Embryonic facial prominence (tissue), 1 donor: ENCODE measurements around the gene BPTF.
"Not testable (repeated sequence)": the region's sequence is repeated elsewhere in the genome, so short reads cannot be mapped to it uniquely, and the experiment has no call there.

Experiments
- DNase-seq: peaks from one replicate; pipeline ENCODE4 v3.0.0-alpha.2; 2016; ENCODE audit errors: extremely low spot score

Gene BPTF

GRCh38 chr17:67833134-67833533, 7.8 kb downstream of the BPTF start:
- no peak for DNase-seq

DNA sequence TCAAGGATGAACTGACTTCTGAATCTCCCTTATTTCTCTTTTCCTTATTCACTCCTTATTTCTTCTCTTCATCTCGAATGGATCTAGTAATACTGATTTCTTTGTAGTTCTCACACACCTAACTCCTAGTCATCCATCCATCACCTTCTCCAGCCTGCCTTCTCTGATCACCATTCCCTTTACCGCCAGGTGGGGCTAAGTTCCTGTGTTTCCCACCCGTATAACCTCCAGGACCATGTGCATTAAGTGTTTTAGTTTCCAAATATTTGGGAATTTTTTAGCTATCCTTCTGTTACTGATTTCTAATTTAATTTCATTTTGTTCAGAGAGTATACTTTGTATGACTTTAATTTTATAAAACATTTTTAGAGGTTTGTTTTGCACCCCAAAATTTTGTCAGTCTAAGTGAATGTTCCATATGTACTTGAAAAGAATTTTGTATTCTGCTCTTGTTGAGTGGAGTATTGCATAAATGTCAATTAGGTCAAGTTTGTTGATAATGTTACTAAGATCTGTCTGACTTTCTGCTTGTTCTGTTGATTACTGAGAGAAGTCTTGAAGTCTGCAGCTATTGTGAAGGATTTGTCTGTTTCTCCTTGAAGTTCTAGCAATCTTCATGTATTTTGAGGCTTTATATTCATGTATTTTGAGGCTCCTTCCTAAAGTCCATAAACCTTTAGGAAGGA, 8.8 kb downstream of the BPTF start:
- no peak for DNase-seq

- DNase-seq, result no peak
Measured at GRCh38 chr17:67834634-67835033, 9.3 kb downstream of the BPTF start.

GRCh38 chr17:67836205-67836987, 11.1 kb downstream of the BPTF start:
- no peak for DNase-seq

- DNase-seq, result no peak
Measured at GRCh38 chr17:67837965-67838364, 12.7 kb downstream of the BPTF start.

GRCh38 chr17:67838538-67838937, 13.2 kb downstream of the BPTF start:
- no peak for DNase-seq

DNA sequence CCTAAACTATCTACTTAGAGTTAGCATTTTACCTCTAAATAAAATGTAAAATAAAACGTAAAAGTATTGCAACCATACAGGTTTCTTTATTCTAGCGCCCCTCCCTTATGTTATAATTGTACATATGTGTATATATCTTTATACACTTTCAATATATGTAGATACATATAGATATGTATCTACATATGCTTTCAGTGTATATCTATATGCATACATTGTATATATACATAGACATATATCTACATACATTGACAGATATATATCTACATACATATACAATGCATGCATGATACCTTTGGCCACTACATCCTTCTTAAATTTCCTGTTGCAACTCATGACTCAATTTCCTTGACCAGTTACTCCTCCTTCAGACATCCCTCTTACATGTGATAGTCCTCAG, 16.7 kb downstream of the BPTF start:
- DNase-seq, result no peak

GRCh38 chr17:67842648-67843047, 17.3 kb downstream of the BPTF start:
- no peak for DNase-seq

GRCh38 chr17:67845374-67845773, 20.1 kb downstream of the BPTF start:
- DNase-seq, result no peak

GRCh38 chr17:67848189-67848588, 22.9 kb downstream of the BPTF start:
- DNase-seq, result not testable (repeated sequence)

- DNase-seq, result not testable (repeated sequence)
Measured at GRCh38 chr17:67848846-67849245, 23.5 kb downstream of the BPTF start.

DNA sequence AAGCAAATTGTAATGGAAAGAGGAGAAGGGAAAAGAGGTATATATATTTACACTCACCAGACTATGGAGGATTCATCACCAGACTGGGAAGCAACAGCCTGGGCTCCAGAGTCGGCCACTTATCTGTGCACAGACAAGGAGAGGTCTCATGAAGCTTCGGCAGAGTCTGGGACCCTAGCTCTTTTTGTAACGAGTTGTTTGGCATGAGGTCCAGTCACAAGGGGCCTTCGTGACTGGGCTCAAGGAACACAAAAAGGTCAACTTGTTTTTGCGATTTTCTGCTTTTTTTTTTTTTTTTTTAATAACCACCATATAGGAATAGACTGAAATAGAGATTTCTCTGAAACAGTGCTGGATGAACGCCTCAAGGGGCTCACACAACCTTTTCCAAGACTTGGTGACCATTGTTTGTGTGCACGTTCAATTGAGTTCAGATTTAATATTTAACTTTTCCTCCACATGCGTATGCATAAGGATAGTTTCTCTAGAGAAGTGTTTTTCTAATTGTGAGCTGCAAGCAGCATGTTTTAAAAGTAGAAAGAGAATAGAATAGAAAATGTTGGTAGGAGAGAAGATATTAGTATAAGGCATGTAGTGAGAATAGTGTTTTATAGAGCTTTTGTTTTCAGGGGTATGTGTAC, 25.8 kb downstream of the BPTF start:
- DNase-seq, result no peak

DNA sequence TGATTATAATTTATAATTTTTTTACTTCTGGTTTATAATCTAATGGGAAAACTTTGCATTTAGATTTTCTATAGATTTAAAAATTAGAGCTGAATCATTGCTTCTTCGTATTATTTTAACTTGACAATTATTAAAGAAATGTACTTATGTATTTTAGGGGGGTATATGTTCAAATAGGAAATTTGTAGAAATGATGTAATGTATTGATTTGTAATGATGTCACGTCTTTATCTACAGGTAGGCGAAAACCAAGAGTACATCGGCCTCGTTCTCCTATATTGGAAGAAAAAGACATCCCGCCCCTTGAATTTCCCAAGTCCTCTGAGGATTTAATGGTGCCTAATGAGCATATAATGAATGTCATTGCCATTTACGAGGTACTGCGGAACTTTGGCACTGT, 28.4 kb downstream of the BPTF start:
- DNase-seq, result no peak

DNA sequence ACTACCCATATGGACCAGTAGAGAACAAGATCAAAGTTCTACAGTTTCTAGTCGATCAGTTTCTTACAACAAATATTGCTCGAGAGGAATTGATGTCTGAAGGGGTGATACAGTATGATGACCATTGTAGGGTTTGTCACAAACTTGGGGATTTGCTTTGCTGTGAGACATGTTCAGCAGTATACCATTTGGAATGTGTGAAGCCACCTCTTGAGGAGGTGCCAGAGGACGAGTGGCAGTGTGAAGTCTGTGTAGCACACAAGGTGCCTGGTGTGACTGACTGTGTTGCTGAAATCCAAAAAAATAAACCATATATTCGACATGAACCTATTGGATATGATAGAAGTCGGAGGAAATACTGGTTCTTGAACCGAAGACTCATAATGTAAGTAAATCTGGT, 29.1 kb downstream of the BPTF start:
- DNase-seq, result no peak

DNA sequence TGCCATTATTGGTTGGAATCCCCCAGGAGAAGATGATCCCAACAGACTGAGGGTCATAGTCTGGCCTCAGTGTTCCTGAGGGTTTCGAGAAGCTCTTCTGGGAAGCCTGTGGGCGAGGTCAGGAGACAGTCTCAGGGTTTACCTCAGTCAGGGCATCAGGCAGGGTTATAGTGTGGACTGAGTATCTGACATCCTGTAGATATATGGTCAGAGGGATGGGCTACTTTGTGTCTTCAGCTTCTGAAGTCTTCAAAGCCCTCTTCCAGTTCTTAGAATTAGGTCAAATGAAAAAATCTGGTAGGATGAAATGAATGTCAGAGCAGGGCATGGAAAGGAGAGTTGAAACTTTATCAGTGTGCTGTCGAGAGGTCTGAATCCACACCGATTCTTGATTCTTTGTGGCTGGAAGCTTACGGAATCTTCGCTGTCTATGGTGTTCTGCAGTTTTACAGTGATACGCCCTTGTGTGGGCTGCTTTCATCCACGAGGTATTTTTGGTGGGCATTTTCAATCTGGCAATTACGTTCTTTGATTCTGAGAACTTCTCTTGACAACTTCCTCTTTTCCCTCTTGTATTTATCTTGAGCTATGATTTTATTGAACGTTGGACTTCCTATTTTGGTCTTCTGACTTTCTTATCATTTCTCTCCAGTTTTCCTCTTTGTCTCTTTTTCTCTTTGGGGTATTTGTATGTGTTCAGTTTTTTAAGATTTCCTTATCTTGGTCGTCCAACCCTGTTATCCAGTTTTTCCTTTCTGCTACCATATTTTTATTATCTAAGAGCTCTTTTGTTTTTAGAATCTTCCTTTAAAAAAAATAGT, 30.4 kb downstream of the BPTF start:
- DNase-seq, result no peak

GRCh38 chr17:67856402-67856801, 31.1 kb downstream of the BPTF start:
- not testable (repeated sequence) for DNase-seq

GRCh38 chr17:67862614-67863217, 37.4 kb downstream of the BPTF start:
- no peak for DNase-seq

GRCh38 chr17:67863624-67864247, 38.4 kb downstream of the BPTF start:
- DNase-seq, result no peak

- DNase-seq, result no peak
Measured at GRCh38 chr17:67865438-67865837, 40.1 kb downstream of the BPTF start.

DNA sequence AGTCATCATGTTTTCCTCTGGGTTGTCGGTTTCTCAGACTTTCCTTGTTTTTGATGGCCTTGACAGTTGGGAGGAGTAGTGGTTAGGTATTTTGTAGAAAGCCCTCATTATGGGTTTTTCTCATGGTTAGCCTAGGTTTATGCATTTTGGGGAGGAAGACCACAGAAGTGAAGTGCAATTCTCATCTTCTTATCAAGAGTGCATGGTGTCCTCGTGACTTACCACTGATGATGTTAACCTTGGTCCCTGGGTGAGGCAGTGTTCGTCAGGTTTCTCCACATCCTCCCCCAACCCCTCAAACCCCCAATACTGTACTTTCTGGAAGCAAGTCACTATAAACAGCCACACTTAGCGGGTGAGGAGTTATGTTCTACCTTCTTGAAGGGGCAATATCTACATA, 42.3 kb downstream of the BPTF start:
- no peak for DNase-seq

- DNase-seq, result no peak
Measured at GRCh38 chr17:67868176-67868575, 42.9 kb downstream of the BPTF start.
